ENCODE results near the gene HOXA6. TPM values are rescaled to one million over a fixed set of nuclear protein-coding genes. Genes with fewer than 3 reads are reported as not detected.

HOXA6 gene
- polyA plus RNA-seq, 1 donor from 2014 or later, result not detected

GRCh38 chr7:27174874-27175625 is 27.5 kb upstream of the HOXA6 start:
- H3K27me3 ChIP-seq (ENCODE audit: insufficient read depth, low read depth, low read length), result peaks cover 100% of the 10 kb centered on the region
- H4K20me1 ChIP-seq (ENCODE audit: insufficient read depth), result no peaks in the 10 kb centered on the region
- H3K4me2 ChIP-seq (ENCODE audit: low read length), result no peak overlapping the region
- no peaks in the 10 kb centered on the region for H3K9me2 ChIP-seq (ENCODE audit: insufficient read depth, low read length)
- no peak for TF ChIP-seq RAD21 (conservative IDR thresholded peaks at IDR 0.05)
- TF ChIP-seq CTCF (IDR thresholded peaks at IDR 0.05; ENCODE audit: poor library complexity, severe bottlenecking), result no peak
- TF ChIP-seq EZH2 (IDR thresholded peaks at IDR 0.05; ENCODE audit: borderline replicate concordance, insufficient read depth, low read length, poor library complexity, severe bottlenecking), result no peak
- TF ChIP-seq TAF1 (IDR thresholded peaks at IDR 0.05; ENCODE audit: low read depth), result no peak
- TF ChIP-seq, protein P1, sequence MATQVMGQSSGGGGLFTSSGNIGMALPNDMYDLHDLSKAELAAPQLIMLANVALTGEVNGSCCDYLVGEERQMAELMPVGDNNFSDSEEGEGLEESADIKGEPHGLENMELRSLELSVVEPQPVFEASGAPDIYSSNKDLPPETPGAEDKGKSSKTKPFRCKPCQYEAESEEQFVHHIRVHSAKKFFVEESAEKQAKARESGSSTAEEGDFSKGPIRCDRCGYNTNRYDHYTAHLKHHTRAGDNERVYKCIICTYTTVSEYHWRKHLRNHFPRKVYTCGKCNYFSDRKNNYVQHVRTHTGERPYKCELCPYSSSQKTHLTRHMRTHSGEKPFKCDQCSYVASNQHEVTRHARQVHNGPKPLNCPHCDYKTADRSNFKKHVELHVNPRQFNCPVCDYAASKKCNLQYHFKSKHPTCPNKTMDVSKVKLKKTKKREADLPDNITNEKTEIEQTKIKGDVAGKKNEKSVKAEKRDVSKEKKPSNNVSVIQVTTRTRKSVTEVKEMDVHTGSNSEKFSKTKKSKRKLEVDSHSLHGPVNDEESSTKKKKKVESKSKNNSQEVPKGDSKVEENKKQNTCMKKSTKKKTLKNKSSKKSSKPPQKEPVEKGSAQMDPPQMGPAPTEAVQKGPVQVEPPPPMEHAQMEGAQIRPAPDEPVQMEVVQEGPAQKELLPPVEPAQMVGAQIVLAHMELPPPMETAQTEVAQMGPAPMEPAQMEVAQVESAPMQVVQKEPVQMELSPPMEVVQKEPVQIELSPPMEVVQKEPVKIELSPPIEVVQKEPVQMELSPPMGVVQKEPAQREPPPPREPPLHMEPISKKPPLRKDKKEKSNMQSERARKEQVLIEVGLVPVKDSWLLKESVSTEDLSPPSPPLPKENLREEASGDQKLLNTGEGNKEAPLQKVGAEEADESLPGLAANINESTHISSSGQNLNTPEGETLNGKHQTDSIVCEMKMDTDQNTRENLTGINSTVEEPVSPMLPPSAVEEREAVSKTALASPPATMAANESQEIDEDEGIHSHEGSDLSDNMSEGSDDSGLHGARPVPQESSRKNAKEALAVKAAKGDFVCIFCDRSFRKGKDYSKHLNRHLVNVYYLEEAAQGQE (IDR thresholded peaks at IDR 0.05; ENCODE audit: borderline replicate concordance), result no peak
- no peak for TF ChIP-seq POLR2AphosphoS5 (IDR thresholded peaks at IDR 0.05)
- TF ChIP-seq SMC3 (conservative IDR thresholded peaks at IDR 0.05; ENCODE audit: poor library complexity), result no peak
- TF ChIP-seq EP300 (conservative IDR thresholded peaks at IDR 0.05; ENCODE audit: poor library complexity, severe bottlenecking), result no peak
- TF ChIP-seq MXI1 (conservative IDR thresholded peaks at IDR 0.05; ENCODE audit: poor library complexity, severe bottlenecking), result no peak
- no peaks in the 10 kb centered on the region for H3K36me3 ChIP-seq (ENCODE audit: insufficient read depth, low read length)
- no peaks in the 10 kb centered on the region for H3K79me2 ChIP-seq (replicated peaks; ENCODE audit: insufficient read depth, low read length)
- H3K4me3 ChIP-seq (ENCODE audit: low read length), result no peak overlapping the region
- peaks cover 15% of the 10 kb centered on the region for H3K9me3 ChIP-seq (ENCODE audit: low read length)
- H3K9ac ChIP-seq (ENCODE audit: low read length), result no peak overlapping the region
- H2AFZ ChIP-seq (ENCODE audit: low read depth, low read length), result no peak overlapping the region
- no peak overlapping the region for H3K27ac ChIP-seq (ENCODE audit: low read length)
- H3F3A ChIP-seq (ENCODE audit: insufficient read depth, low read length, poor library complexity, severe bottlenecking), result no peaks in the 10 kb centered on the region

- Histone ChIP-seq H3K36me3 (ENCODE audit: insufficient read depth, low read length) (no peaks in the 10 kb centered on the region), H3K4me3 (ENCODE audit: low read length) (peak within 1 kb of the TSS; percentile 52), H3F3A (ENCODE audit: insufficient read depth, low read length, poor library complexity, severe bottlenecking) (no peaks in the 10 kb centered on the region), H3K4me2 (ENCODE audit: low read length) (no peak within 1 kb of the TSS), H2AFZ (ENCODE audit: low read depth, low read length) (no peak within 1 kb of the TSS), H3K9me3 (ENCODE audit: low read length) (peaks cover 11% of the 10 kb centered on the region), H3K9ac (ENCODE audit: low read length) (no peak within 1 kb of the TSS), H3K79me2 (replicated peaks; ENCODE audit: insufficient read depth, low read length) (no peaks in the 10 kb centered on the region), H4K20me1 (ENCODE audit: insufficient read depth) (no peaks in the 10 kb centered on the region), H3K27me3 (ENCODE audit: insufficient read depth, low read depth, low read length) (peaks cover 100% of the 10 kb centered on the region), H3K9me2 (ENCODE audit: insufficient read depth, low read length) (no peaks in the 10 kb centered on the region), H3K27ac (ENCODE audit: low read length) (no peak within 1 kb of the TSS)
- no peak for TF ChIP-seq EP300 (conservative IDR thresholded peaks at IDR 0.05; ENCODE audit: poor library complexity, severe bottlenecking)
- no peak for TF ChIP-seq CTCF (IDR thresholded peaks at IDR 0.05; ENCODE audit: poor library complexity, severe bottlenecking)
- TF ChIP-seq RAD21 (conservative IDR thresholded peaks at IDR 0.05), result no peak
- no peak for TF ChIP-seq EZH2 (IDR thresholded peaks at IDR 0.05; ENCODE audit: borderline replicate concordance, insufficient read depth, low read length, poor library complexity, severe bottlenecking)
- no peak for TF ChIP-seq MXI1 (conservative IDR thresholded peaks at IDR 0.05; ENCODE audit: poor library complexity, severe bottlenecking)
Observed at GRCh38 chr7:27173956-27174873, 26.6 kb upstream of the HOXA6 start, which contains the start of gene HOXA10. Gene HOXA10, minus strand, starts transcription at chr7:27174320. Its CDS starts 14 bp downstream, at chr7:27174306.

All from neural cell (in vitro differentiated cells).